SIG-M5 treated with dmso at 0.1 percent for 504 hours (cell line): ENCODE data around the gene TBC1D7.

Experiments used
- DNase-seq: peaks from one replicate; lab custom pipeline; 2025; ENCODE audit not compliant: unreplicated experiment; lab: John Stamatoyannopoulos, UW

TBC1D7 gene

GRCh38 chr6:13296536-13296997, 31.8 kb downstream of the TBC1D7 start:
- DNase-seq = no peak

- DNase-seq = no peak
These were observed 32.8 kb downstream of the TBC1D7 start for GRCh38 chr6:13295576-13295975.

GRCh38 chr6:13294499-13295069, 33.8 kb downstream of the TBC1D7 start:
- no peak for DNase-seq

- DNase-seq = no peak
These were observed 35.6 kb downstream of the TBC1D7 start for GRCh38 chr6:13292774-13293173.

GRCh38 chr6:13290335-13290734, 38.0 kb downstream of the TBC1D7 start:
- no peak for DNase-seq

- no peak for DNase-seq
These were observed 38.5 kb downstream of the TBC1D7 start for GRCh38 chr6:13289789-13290318.

- DNase-seq = no peak
These were observed 39.4 kb downstream of the TBC1D7 start for GRCh38 chr6:13288969-13289391.

GRCh38 chr6:13288481-13288880, 39.9 kb downstream of the TBC1D7 start:
- no peak for DNase-seq

GRCh38 chr6:13287104-13287503, 41.2 kb downstream of the TBC1D7 start:
- no peak for DNase-seq

GRCh38 chr6:13286181-13286580, 42.2 kb downstream of the TBC1D7 start:
- peak; percentile 29 for DNase-seq

- DNase-seq = no peak
These were observed 42.6 kb downstream of the TBC1D7 start for GRCh38 chr6:13285705-13286104.

- no peak for DNase-seq
These were observed 43.7 kb downstream of the TBC1D7 start for GRCh38 chr6:13284646-13285045.

GRCh38 chr6:13283331-13283730, 45.0 kb downstream of the TBC1D7 start:
- no peak for DNase-seq

- DNase-seq = no peak
These were observed 45.8 kb downstream of the TBC1D7 start for GRCh38 chr6:13282393-13283069.

GRCh38 chr6:13281686-13282085, 46.7 kb downstream of the TBC1D7 start:
- DNase-seq = no peak

GRCh38 chr6:13280254-13280653, 48.1 kb downstream of the TBC1D7 start:
- DNase-seq = no peak

GRCh38 chr6:13278991-13279390, 49.3 kb downstream of the TBC1D7 start:
- no peak for DNase-seq

- no peak for DNase-seq
These were observed 50.2 kb downstream of the TBC1D7 start for GRCh38 chr6:13278164-13278563.

- DNase-seq = no peak
These were observed 51.1 kb downstream of the TBC1D7 start for GRCh38 chr6:13277231-13277630.

- DNase-seq = no peak
These were observed 52.8 kb downstream of the TBC1D7 start for GRCh38 chr6:13275435-13275989.

- no peak for DNase-seq
These were observed 53.5 kb downstream of the TBC1D7 start for GRCh38 chr6:13274707-13275434.
